Testis (tissue), 2 donors: ENCODE data around the gene VGLL4.

Source experiments
- CTCF ChIP-seq, 3 experiments: fragments of 450-650 bp in 2 of 3; fragments of 200-600 bp in 1 of 3; sonication (generic) in 1 of 3; IDR thresholded peaks; one replicate each; pipeline ENCODE4 v1.5.1; 2016 to 2019; ENCODE audit warnings: antibody characterized with exemption in 3 of 3, mild to moderate bottlenecking in 2 of 3, moderate library complexity in 1 of 3
- POLR2A ChIP-seq: fragments of 450-650 bp; IDR thresholded peaks from one replicate; pipeline ENCODE4 v1.6.1; 2017; ENCODE audit warnings: antibody characterized with exemption, mild to moderate bottlenecking, moderate library complexity

GRCh38 chr3:11589706-11590105, 54.0 kb downstream of the VGLL4 start:
- TF ChIP-seq POLR2A (no peak), CTCF (IDR thresholded peaks at IDR 0.05) (no peak)
